HepG2 (cell line): Measurements from ENCODE around the gene TANC1. TPM values are rescaled to one million over a fixed set of nuclear protein-coding genes. Genes with fewer than 3 reads are reported as not detected.

Experiments
- BATF2 ChIP-seq: sonication (generic); formaldehyde crosslinking; IDR thresholded peaks from 2 replicates; pipeline ENCODE4 v1.8.0; 2022; ENCODE audit warnings: mild to moderate bottlenecking, missing genetic modification reagents, moderate library complexity
- FOSL2 ChIP-seq: sonication (generic); formaldehyde crosslinking; IDR thresholded peaks from 2 replicates; pipeline ENCODE4 v1.4.0; 2020; ENCODE audit warnings: missing genetic modification reagents
- GFI1 ChIP-seq: sonication (generic); formaldehyde crosslinking; IDR thresholded peaks from 2 replicates; pipeline ENCODE4 v1.5.0; 2020; ENCODE audit warnings: missing genetic modification reagents, mild to moderate bottlenecking, borderline replicate concordance
- MLX ChIP-seq: IDR thresholded peaks from 2 replicates; pipeline ENCODE4 v1.6.1; 2016
- NR2F2 ChIP-seq: IDR thresholded peaks from 2 replicates; pipeline ENCODE4 v1.6.1; 2012; ENCODE audit warnings: low read depth, inconsistent platforms, borderline replicate concordance
- ZNF891 ChIP-seq: sonication (generic); formaldehyde crosslinking; IDR thresholded peaks from 2 replicates; pipeline ENCODE4 v1.5.0; 2020; ENCODE audit warnings: mild to moderate bottlenecking, missing genetic modification reagents
- microRNA-seq: library from miRNA; unstranded; fragments of <30 nt; microRNA quantifications from one replicate; pipeline ENCODE4, GENCODE V29; 2020
- polyA plus RNA-seq, 8 experiments: library from polyadenylated mRNA; depleted of rRNA in 3 of 8; stranded (reverse) in 7 of 8; unstranded in 1 of 8; fragments of >200 nt; fragmentation: Illumina TruSeq in 4 of 8; extraction: Trizol in 4 of 8; gene quantifications; 2 replicates each; pipeline versions ENCODE4 v1.2.1 to v1.2.3, GENCODE V29; 2011 to 2016; ENCODE audit warnings: low read depth in 4 of 8, missing spikeins in 1 of 8, mixed read lengths in 1 of 8; ENCODE audit not compliant: insufficient read depth in 1 of 8
- small RNA-seq, 3 experiments: library from RNA; depleted of rRNA; stranded (forward); fragments of <200 nt; gene quantifications; one replicate each; pipeline ENCODE3, GENCODE V24; 2012; ENCODE audit warnings: low read depth in 2 of 3, low replicate concordance in 1 of 3; ENCODE audit not compliant: insufficient read length in 3 of 3, insufficient read depth in 2 of 3
- total RNA-seq, 5 experiments: library from RNA; depleted of rRNA; stranded (reverse); fragments of >200 nt; fragmentation: Illumina TruSeq; extraction: Trizol; gene quantifications; 2 replicates each; pipeline ENCODE4 v1.2.3, GENCODE V29; 2016; ENCODE audit warnings: low read depth in 1 of 5

Gene TANC1
- total and polyA plus RNA-seq, 2 of the 13 experiments (the other 11 are each of a cell fraction or from before 2014, with no cell fraction given), result 2.3 to 5.6 TPM

GRCh38 chr2:159281002-159281401, 312.6 kb downstream of the TANC1 start (continued):
- no peak for TF ChIP-seq NR2F2
- TF ChIP-seq GFI1 (CRISPR knock-in tag), result no peak
- no peak for TF ChIP-seq FOSL2 (CRISPR knock-in tag)
- TF ChIP-seq BATF2 (CRISPR knock-in tag), result no peak
- TF ChIP-seq ZNF891 (CRISPR knock-in tag), result no peak
- TF ChIP-seq MLX (CRISPR knock-in tag), result no peak

Small RNA genes within 50 kb of the gene (microRNA-seq; reads per million reads assigned to microRNA genes)
- gene MIR6888, result not detected

Small RNA genes within 50 kb of the gene (small RNA-seq; reads per million reads assigned to genes)
- gene MIR6888 (0 to 1.6 (median 0) reads per million in 3 experiments), gene RNU2-21P (0 reads per million in 3 experiments), gene RNU6-580P (0 reads per million in 3 experiments)

Other genes starting within 250 kb of the TANC1 start
- gene DAPL1, start 173.3 kb upstream of the TANC1 start, total RNA-seq (2016; rRNA removed; fragmentation: Illumina TruSeq; extraction: Trizol), result not detected in 2 replicates
- gene DAPL1, start 173.3 kb upstream of the TANC1 start, polyA plus RNA-seq (2011; rRNA removed), result not detected in 2 replicates